GM12878 (cell line): ENCODE data around the gene GALNT9. TPM values are rescaled to one million over a fixed set of nuclear protein-coding genes. Genes with fewer than 3 reads are reported as not detected.

Experiments
- ATAC-seq: fragments of 200-7000 bp; cut with Tn5 transposase; 3 replicates; pipeline ENCODE4 v1.9.1; 2020; ENCODE audit warnings: mild to moderate bottlenecking, moderate library complexity
- BruUV-seq: library from RNA; stranded (reverse); fragments of 400-500 nt; replicated peaks from 2 replicates; lab custom pipeline; 2021; lab: Mats Ljungman, UMichigan
- CTCF ChIA-PET: fragments of 300-600 bp; sonication (Branson Sonifier 250); formaldehyde crosslinking; extraction: SDS; loops from one replicate; lab custom pipeline; 2021; ENCODE audit warnings: inconsistent platforms; lab: Yijun Ruan, JAX
- POLR2A ChIA-PET: fragments of 350-600 bp; formaldehyde crosslinking; extraction: SDS; loops from one replicate; lab custom pipeline; 2021; ENCODE audit warnings: inconsistent platforms; lab: Charles Lee
- RAD21 ChIA-PET: fragments of 300-600 bp; sonication (Branson Sonifier 250); formaldehyde crosslinking; loops from one replicate; lab custom pipeline; 2023; ENCODE audit warnings: antibody characterized with exemption; ENCODE audit not compliant: unreplicated experiment; lab: Charles Lee
- SMC1A ChIA-PET: fragments of 300-600 bp; sonication (Branson Sonifier 250); formaldehyde crosslinking; loops from one replicate; lab custom pipeline; 2023; ENCODE audit not compliant: unreplicated experiment, uncharacterized antibody; lab: Charles Lee
- DNase-seq: peaks from one replicate; pipeline ENCODE4 v3.0.0-alpha.2; 2011; ENCODE audit warnings: low read depth, low spot score
- FAIRE-seq: peaks from 3 replicates; lab custom pipeline; 2011; peaks lifted over from hg19 to GRCh38; lab: Jason Lieb, UNC
- H2AFZ ChIP-seq: 2 replicates; pipeline ENCODE4 v1.6.0; 2011; ENCODE audit warnings: low read depth, low read length, control low read depth; ENCODE audit not compliant: control insufficient read depth
- H3K27ac ChIP-seq: 2 replicates; pipeline ENCODE4 v1.5.1; 2011; ENCODE audit warnings: control low read depth; ENCODE audit not compliant: control insufficient read depth, insufficient read depth
- H3K27me3 ChIP-seq, 2 experiments: replicated peaks in 1 of 2; 2 replicates each; pipeline versions ENCODE4 v1.6.0 to v1.6.1; 2011; ENCODE audit warnings: low read length in 1 of 2; ENCODE audit not compliant: control insufficient read depth in 2 of 2, insufficient read depth in 2 of 2
- H3K36me3 ChIP-seq, 2 experiments: 2 replicates each; pipeline ENCODE4 v1.5.1; 2011; ENCODE audit warnings: low read length in 1 of 2; ENCODE audit not compliant: control insufficient read depth in 2 of 2, insufficient read depth in 2 of 2
- H3K4me1 ChIP-seq: 2 replicates; pipeline ENCODE4 v1.6.1; 2011; ENCODE audit warnings: mild to moderate bottlenecking, low read length, moderate library complexity, mixed read lengths; ENCODE audit not compliant: control insufficient read depth, insufficient read depth
- H3K4me2 ChIP-seq: 2 replicates; pipeline ENCODE4 v1.6.0; 2011; ENCODE audit warnings: control low read depth; ENCODE audit not compliant: control insufficient read depth, insufficient read depth
- H3K4me3 ChIP-seq: fragments of 200-600 bp; sonication (generic); 2 replicates; pipeline ENCODE4 v1.5.1; 2016
- H3K79me2 ChIP-seq: 2 replicates; pipeline ENCODE4 v1.6.0; 2011; ENCODE audit warnings: low read length; ENCODE audit not compliant: control insufficient read depth, insufficient read depth
- H3K9ac ChIP-seq: 2 replicates; pipeline ENCODE4 v1.8.0; 2011; ENCODE audit warnings: low read length, control low read depth, mixed read lengths; ENCODE audit not compliant: control insufficient read depth, insufficient read depth
- H3K9me3 ChIP-seq: replicated peaks from 3 replicates; pipeline ENCODE4 v1.5.1; 2011; ENCODE audit warnings: mild to moderate bottlenecking, low read length; ENCODE audit not compliant: control insufficient read depth, insufficient read depth
- H4K20me1 ChIP-seq: 2 replicates; pipeline ENCODE4 v1.6.0; 2011; ENCODE audit not compliant: control insufficient read depth, insufficient read depth
- CREB1 ChIP-seq: IDR thresholded peaks from 2 replicates; pipeline ENCODE4 v1.6.1; 2012; ENCODE audit warnings: low read depth, mild to moderate bottlenecking, inconsistent platforms
- HDGF ChIP-seq: fragments of 450-650 bp; IDR thresholded peaks from 2 replicates; pipeline ENCODE4 v1.6.1; 2016; ENCODE audit warnings: antibody characterized with exemption
- PAX5 ChIP-seq: IDR thresholded peaks from 2 replicates; pipeline ENCODE4 v1.6.1; 2011; ENCODE audit warnings: low read depth, low read length, borderline replicate concordance
- RAD51 ChIP-seq: fragments of 450-650 bp; IDR thresholded peaks from 2 replicates; pipeline ENCODE4 v1.6.1; 2016; ENCODE audit warnings: moderate library complexity, mild to moderate bottlenecking, inconsistent platforms
- SREBF2 ChIP-seq: IDR thresholded peaks from 2 replicates; pipeline ENCODE4 v1.6.1; 2012; ENCODE audit warnings: mild to moderate bottlenecking, low read length
- ZBED1 ChIP-seq: IDR thresholded peaks from 2 replicates; pipeline ENCODE4 v1.6.1; 2016; ENCODE audit warnings: borderline replicate concordance
- WGBS: methylation state at CpG from one replicate; pipeline ENCODE4 v1.1.6; 2016; ENCODE audit warnings: low lambda C conversion rate; ENCODE audit not compliant: insufficient replicate concordance, insufficient coverage; ENCODE audit errors: missing lambda C conversion rate; 5-methylcytosine and 5-hydroxymethylcytosine counted together
- in situ Hi-C: fragments of 300-500 bp; cut with MboI; formaldehyde crosslinking; loops from 9 replicates; pipeline ENCODE4 v1.14.3; 2018; ENCODE audit warnings: mixed read lengths
- intact Hi-C: fragments of 100-400 bp; cut with micrococcal nuclease; formaldehyde crosslinking; loops from one replicate; pipeline ENCODE4 v1.14.2; 2022; ENCODE audit not compliant: unreplicated experiment
- polyA plus RNA-seq, 11 experiments: library from polyadenylated mRNA; depleted of rRNA in 4 of 11; unstranded in 6 of 11; stranded (reverse) in 5 of 11; fragments of >200 nt; fragmentation: Nextera tagmentation in 4 of 11; fragmentation: Illumina TruSeq in 1 of 11; extraction: Ambion mirVana in 4 of 11; extraction: Trizol in 1 of 11; gene quantifications; 1 replicate in 1 of 11; 2 replicates in 10 of 11; pipeline versions ENCODE4 v1.2.1 to v1.2.3, GENCODE V29; 2011 to 2016; ENCODE audit warnings: inconsistent platforms in 2 of 11, missing spikeins in 2 of 11, low read depth in 1 of 11
- total RNA-seq, 4 experiments: library from RNA; depleted of rRNA in 3 of 4; stranded (reverse); fragments of >200 nt in 3 of 4; fragmentation: Illumina TruSeq in 1 of 4; extraction: Trizol in 1 of 4; gene quantifications; 2 replicates each; pipeline versions ENCODE4 v1.2.1 to v1.2.3, GENCODE V29; 2013 to 2021

The GALNT9 gene
- total and polyA plus RNA-seq, 10 of the 15 experiments (the other 5 are each of a cell fraction or from before 2014, with no cell fraction given): 0.04 TPM; not detected in 9

DNA sequence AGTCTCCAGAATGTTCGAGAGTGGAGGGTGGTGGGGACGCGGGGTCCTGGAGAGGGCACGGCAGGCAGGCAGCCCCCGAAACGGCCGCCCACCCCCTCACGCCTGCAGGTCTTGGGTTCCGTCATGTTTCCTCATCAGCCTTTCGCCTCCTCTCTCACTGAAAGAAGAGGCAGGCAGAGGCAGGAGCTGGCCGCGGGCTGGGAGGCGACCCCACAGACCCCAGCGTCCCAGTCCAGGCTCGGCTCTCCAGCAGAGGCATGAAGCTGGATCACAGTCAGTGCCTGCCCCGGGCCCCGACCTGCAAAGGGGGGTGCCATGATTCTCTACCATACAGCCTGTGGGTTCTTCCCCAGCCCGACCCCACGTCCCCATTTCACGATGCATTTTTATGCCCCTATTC lies 13.4 kb downstream of the GALNT9 start:
- BruUV-seq: no TSS peak
- TF ChIP-seq RAD51 (no peak), CREB1 (no peak), SREBF2 (no peak)
- TF ChIP-seq, all 136 proteins: peak for 0
- Histone ChIP-seq H2AFZ (no peak overlapping the region), H3K4me1 (no peaks in the 10 kb centered on the region), H3K27ac (no peak overlapping the region), H3K9ac (no peak overlapping the region), H3K36me3 (no peaks in the 10 kb centered on the region), H4K20me1 (no peaks in the 10 kb centered on the region), H3K9me3 (no peaks in the 10 kb centered on the region; the same call in 2 of the 3 replicates), H3K79me2 (no peaks in the 10 kb centered on the region), H3K4me3 (no peak overlapping the region), H3K27me3 (no peaks in the 10 kb centered on the region), H3K4me2 (no peak overlapping the region)
- WGBS: 53% methylated on average over 20 of the region's 20 CpGs
- CTCF ChIA-PET: no interaction called here
- ATAC-seq (no peak), FAIRE-seq (no peak), DNase-seq (no peak)
- SMC1A ChIA-PET: no interaction called here
- intact Hi-C loops (no loop called here), in situ Hi-C loops (no loop called here)
- RAD21 ChIA-PET: no interaction called here
- POLR2A ChIA-PET: no interaction called here

- intact Hi-C loops (no loop called here), in situ Hi-C loops (no loop called here)
- ChIA-PET RAD21 (no interaction called here), SMC1A (no interaction called here), POLR2A (no interaction called here), CTCF (no interaction called here)
- no peaks in the 10 kb centered on the region; the same call in 2 of the 3 replicates for H3K9me3 ChIP-seq
- DNase-seq (no peak), FAIRE-seq (no peak), ATAC-seq (no peak)
- no peak overlapping the region for H3K27ac ChIP-seq
- H4K20me1 ChIP-seq: no peaks in the 10 kb centered on the region
- H3K79me2 ChIP-seq: no peaks in the 10 kb centered on the region
- H3K27me3 ChIP-seq: no peaks in the 10 kb centered on the region
- BruUV-seq: no TSS peak
- no peak overlapping the region for H2AFZ ChIP-seq
- WGBS: 70% methylated on average over 19 of the region's 19 CpGs
- no peak overlapping the region for H3K9ac ChIP-seq
- no peaks in the 10 kb centered on the region for H3K36me3 ChIP-seq
- H3K4me2 ChIP-seq: no peak overlapping the region
- H3K4me3 ChIP-seq: no peak overlapping the region
- TF ChIP-seq PAX5 (no peak), HDGF (no peak), ZBED1 (no peak)
- no peaks in the 10 kb centered on the region for H3K4me1 ChIP-seq
These were observed 13.9 kb downstream of the GALNT9 start for GRCh38 chr12:132315507-132315906.
